Ascending aorta (tissue), 2 donors: Measurements from ENCODE around the gene ATP9A. TPM values are rescaled to one million over a fixed set of nuclear protein-coding genes. Genes with fewer than 3 reads are reported as not detected.

Experiments
- DNase-seq, 2 donors: peaks; one replicate each; pipeline ENCODE4 v3.0.0-alpha.2; 2019; ENCODE audit warnings: low spot score in 2 of 2
- H3K27ac ChIP-seq, 2 donors: fragments of 200-600 bp; sonication (generic); one replicate each; pipeline ENCODE4 v1.5.1; 2016 to 2017; ENCODE audit warnings: mild to moderate bottlenecking in 1 of 2
- H3K27me3 ChIP-seq: fragments of 200-600 bp; sonication (generic); one replicate; pipeline ENCODE4 v1.5.1; 2017
- H3K36me3 ChIP-seq, 2 donors: fragments of 200-600 bp; sonication (generic); one replicate each; pipeline ENCODE4 v1.5.1; 2016
- H3K4me1 ChIP-seq, 2 donors: fragments of 200-600 bp; sonication (generic); one replicate each; pipeline ENCODE4 v1.5.1; 2016 to 2017; ENCODE audit warnings: mild to moderate bottlenecking in 1 of 2
- H3K4me3 ChIP-seq, 2 donors: fragments of 200-600 bp; sonication (generic); one replicate each; pipeline ENCODE4 v1.5.1; 2016 to 2017; ENCODE audit warnings: mild to moderate bottlenecking in 1 of 2
- H3K9me3 ChIP-seq, 2 donors: fragments of 200-600 bp; sonication (generic); one replicate each; pipeline ENCODE4 v1.5.1; 2016
- CTCF ChIP-seq, 3 experiments: fragments of 200-600 bp in 2 of 3; fragments of 450-650 bp in 1 of 3; sonication (generic) in 2 of 3; IDR thresholded peaks; one replicate each; pipeline ENCODE4 v1.5.1; 2016 to 2019; ENCODE audit warnings: antibody characterized with exemption in 3 of 3, mild to moderate bottlenecking in 1 of 3, moderate library complexity in 1 of 3
- intact Hi-C: fragments of 100-400 bp; cut with DNase I; formaldehyde crosslinking; loops from one replicate; pipeline ENCODE4 v1.15.1; 2023
- total RNA-seq: library from RNA; depleted of rRNA; stranded (reverse); fragments of >200 nt; gene quantifications from one replicate; pipeline ENCODE4 v1.1.0, GENCODE V29; 2016

Gene ATP9A
- total RNA-seq, 1 donor from 2014 or later, result 14.5 TPM

- Histone ChIP-seq H3K27ac (no peak overlapping the region), H3K4me3 (no peak overlapping the region), H3K36me3 (no peaks in the 10 kb centered on the region), H3K9me3 (no peaks in the 10 kb centered on the region), H3K27me3 (no peaks in the 10 kb centered on the region), H3K4me1 (peaks cover 4 to 7% of the 10 kb centered on the region in 2 donors)
- intact Hi-C loops, result no loop called here
- no peak for TF ChIP-seq CTCF (IDR thresholded peaks at IDR 0.05)
- no peak for DNase-seq
Measured at GRCh38 chr20:51575486-51575885, 192.7 kb downstream of the ATP9A start.

- Histone ChIP-seq H3K9me3 (no peaks in the 10 kb centered on the region), H3K27me3 (no peaks in the 10 kb centered on the region), H3K4me1 (peaks cover 4 to 10% of the 10 kb centered on the region in 2 donors), H3K4me3 (no peak overlapping the region), H3K36me3 (no peaks in the 10 kb centered on the region), H3K27ac (no peak overlapping the region)
- no peak for DNase-seq
- no peak for TF ChIP-seq CTCF (IDR thresholded peaks at IDR 0.05)
- intact Hi-C loops, result no loop called here
Measured at GRCh38 chr20:51574248-51575033, 193.7 kb downstream of the ATP9A start.

- intact Hi-C loops, result no loop called here
- Histone ChIP-seq H3K4me1 (peaks cover 4 to 10% of the 10 kb centered on the region in 2 donors), H3K4me3 (no peak overlapping the region), H3K27me3 (no peaks in the 10 kb centered on the region), H3K27ac (no peak overlapping the region), H3K9me3 (no peaks in the 10 kb centered on the region), H3K36me3 (no peaks in the 10 kb centered on the region)
- no peak for TF ChIP-seq CTCF (IDR thresholded peaks at IDR 0.05)
- no peak for DNase-seq
Measured at GRCh38 chr20:51573576-51574243, 194.5 kb downstream of the ATP9A start.

- Histone ChIP-seq H3K9me3 (no peaks in the 10 kb centered on the region), H3K27me3 (no peaks in the 10 kb centered on the region), H3K4me1 (peaks cover 4 to 10% of the 10 kb centered on the region in 2 donors), H3K27ac (no peak overlapping the region), H3K36me3 (no peaks in the 10 kb centered on the region), H3K4me3 (no peak overlapping the region)
- no peak for TF ChIP-seq CTCF (IDR thresholded peaks at IDR 0.05)
- no peak for DNase-seq
- intact Hi-C loops, result loop anchor here (2.0 kb wide), 1 partner anchor 23 kb away; no protein-coding TSS in a partner anchor
Measured at GRCh38 chr20:51571460-51571794, 196.8 kb downstream of the ATP9A start.

- peak in 1 of 2 donors; percentile 68 for DNase-seq
- intact Hi-C loops, result loop anchor here (2.0 kb wide), 1 partner anchor 24 kb away; no protein-coding TSS in a partner anchor
- Histone ChIP-seq H3K4me1 (peaks cover 4 to 10% of the 10 kb centered on the region in 2 donors), H3K36me3 (no peaks in the 10 kb centered on the region), H3K4me3 (peak overlapping the region in 1 of 2 donors; percentile 52), H3K27me3 (no peaks in the 10 kb centered on the region), H3K27ac (peak overlapping the region; percentile 64 to 80), H3K9me3 (no peaks in the 10 kb centered on the region)
- TF ChIP-seq CTCF (IDR thresholded peaks at IDR 0.05), result no peak
Measured at GRCh38 chr20:51570739-51571459, 197.3 kb downstream of the ATP9A start.
